SU-DHL-6 (cell line): ENCODE data around the gene PCDHGC4.

Experiments
- H2AFZ ChIP-seq: fragments of 200-600 bp; sonication (generic); 2 replicates; pipeline ENCODE4 v1.6.1; 2014; ENCODE audit warnings: low read depth, mild to moderate bottlenecking, moderate library complexity, mixed read lengths, antibody characterized with exemption, low read length; ENCODE audit not compliant: severe bottlenecking
- H3F3A ChIP-seq: fragments of 200-600 bp; shearing (Covaris generic); 2 replicates; pipeline ENCODE4 v1.6.0; 2016; ENCODE audit warnings: antibody characterized with exemption, mild to moderate bottlenecking; ENCODE audit not compliant: insufficient read depth
- H3K27ac ChIP-seq: fragments of 200-600 bp; sonication (generic); 2 replicates; pipeline ENCODE4 v1.5.1; 2016; ENCODE audit warnings: low read depth, mild to moderate bottlenecking, low read length, moderate library complexity, mixed read lengths
- H3K27me3 ChIP-seq: fragments of 200-600 bp; sonication (generic), shearing (Covaris generic); 2 replicates; pipeline ENCODE4 v1.6.0; 2014; ENCODE audit warnings: mild to moderate bottlenecking, low read length
- H3K36me3 ChIP-seq: fragments of 200-600 bp; sonication (generic); 2 replicates; pipeline ENCODE4 v1.6.1; 2014; ENCODE audit warnings: mild to moderate bottlenecking, low read length, mixed read lengths
- H3K4me2 ChIP-seq: fragments of 300-600, 200-600 bp; shearing (Covaris generic), sonication (generic); 2 replicates; pipeline ENCODE4 v1.6.0; 2014; ENCODE audit warnings: low read length, low read depth, mild to moderate bottlenecking; ENCODE audit not compliant: poor library complexity, severe bottlenecking
- H3K4me3 ChIP-seq: fragments of 200-600 bp; sonication (generic); 2 replicates; pipeline ENCODE4 v1.5.1; 2014; ENCODE audit warnings: antibody characterized with exemption, low read length, mild to moderate bottlenecking, mixed read lengths; ENCODE audit not compliant: insufficient read depth, poor library complexity, severe bottlenecking
- H3K79me2 ChIP-seq: fragments of 200-600 bp; sonication (generic); 2 replicates; pipeline ENCODE4 v1.6.1; 2014; ENCODE audit warnings: mild to moderate bottlenecking, low read length, moderate library complexity; ENCODE audit not compliant: insufficient read depth
- H3K9ac ChIP-seq: fragments of 200-600 bp; sonication (generic); 2 replicates; pipeline ENCODE4 v1.7.0; 2014; ENCODE audit warnings: mild to moderate bottlenecking, low read length
- H3K9me2 ChIP-seq: fragments of 200-600 bp; sonication (generic); replicated peaks from 2 replicates; pipeline ENCODE4 v1.6.1; 2014; ENCODE audit warnings: low read length; ENCODE audit not compliant: insufficient read depth
- H3K9me3 ChIP-seq: fragments of 200-600 bp; sonication (generic); 2 replicates; pipeline ENCODE4 v1.6.1; 2014; ENCODE audit warnings: low read length, mixed read lengths; ENCODE audit not compliant: insufficient read depth
- H4K20me1 ChIP-seq: fragments of 200-600 bp; sonication (generic); 2 replicates; pipeline ENCODE4 v1.6.1; 2014; ENCODE audit warnings: low read depth, mild to moderate bottlenecking, antibody characterized with exemption, low read length, moderate library complexity, mixed read lengths
- CTCF ChIP-seq: fragments of 200-600 bp; sonication (generic); IDR thresholded peaks from one replicate; pipeline ENCODE4 v1.5.1; 2017; ENCODE audit warnings: antibody characterized with exemption, mild to moderate bottlenecking, low read length, moderate library complexity; ENCODE audit not compliant: insufficient read depth, poor library complexity, severe bottlenecking
- EZH2phosphoT487 ChIP-seq: fragments of 200-600 bp; sonication (generic), shearing (Covaris generic); conservative IDR thresholded peaks from 2 replicates; pipeline ENCODE4 v1.6.1; 2018; ENCODE audit warnings: mild to moderate bottlenecking, antibody characterized with exemption, low read length, moderate library complexity, mixed read lengths

PCDHGC4 gene

DNA sequence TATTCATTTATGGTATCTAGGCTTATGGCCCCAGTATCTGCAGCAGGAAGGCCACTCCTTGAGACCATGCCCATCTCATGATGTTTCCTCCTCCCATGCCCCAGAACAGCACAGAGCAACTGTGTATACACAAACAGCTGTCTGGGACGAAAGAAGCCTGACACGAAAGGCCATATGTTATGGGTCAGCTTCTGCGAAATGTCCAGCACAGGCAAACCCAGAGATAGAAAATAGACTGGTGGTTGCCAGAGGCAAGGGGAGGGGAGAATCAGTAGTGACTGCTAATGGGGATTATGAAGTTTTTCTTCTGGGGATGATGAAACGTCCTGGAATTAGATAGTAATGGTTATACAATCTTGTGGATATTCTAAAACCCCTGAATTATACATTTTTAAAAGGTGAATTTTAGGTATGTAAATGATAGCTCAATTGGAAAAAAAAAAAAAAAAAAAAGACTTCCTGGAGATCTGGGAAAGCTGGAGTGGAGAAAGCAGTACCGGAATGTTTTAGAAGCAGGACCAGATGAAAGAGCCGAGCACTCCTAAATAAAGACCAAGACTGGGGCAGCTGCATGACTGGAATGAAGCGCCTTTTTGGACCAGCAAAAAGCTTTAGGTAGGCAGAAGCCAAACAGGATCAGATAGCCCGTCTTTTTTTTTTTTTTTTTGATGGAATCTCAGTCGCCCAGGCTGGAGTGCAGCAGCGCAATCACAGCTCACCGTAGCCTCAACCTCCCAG lies 33.2 kb downstream of the PCDHGC4 start:
- Histone ChIP-seq H3F3A (peaks cover 62% of the 10 kb centered on the region), H3K4me3 (no peak overlapping the region), H3K79me2 (peaks cover 13% of the 10 kb centered on the region; the same call in 1 of the 2 replicates), H3K27ac (peak overlapping the region; percentile 99), H3K4me2 (peak overlapping the region; percentile 2), H3K9me2 (no peaks in the 10 kb centered on the region), H3K9ac (no peak overlapping the region), H3K9me3 (no peaks in the 10 kb centered on the region), H2AFZ (no peak overlapping the region), H4K20me1 (no peaks in the 10 kb centered on the region), H3K27me3 (no peaks in the 10 kb centered on the region), H3K36me3 (peaks cover 21% of the 10 kb centered on the region)
- TF ChIP-seq CTCF (no peak), EZH2phosphoT487 (no peak)

DNA sequence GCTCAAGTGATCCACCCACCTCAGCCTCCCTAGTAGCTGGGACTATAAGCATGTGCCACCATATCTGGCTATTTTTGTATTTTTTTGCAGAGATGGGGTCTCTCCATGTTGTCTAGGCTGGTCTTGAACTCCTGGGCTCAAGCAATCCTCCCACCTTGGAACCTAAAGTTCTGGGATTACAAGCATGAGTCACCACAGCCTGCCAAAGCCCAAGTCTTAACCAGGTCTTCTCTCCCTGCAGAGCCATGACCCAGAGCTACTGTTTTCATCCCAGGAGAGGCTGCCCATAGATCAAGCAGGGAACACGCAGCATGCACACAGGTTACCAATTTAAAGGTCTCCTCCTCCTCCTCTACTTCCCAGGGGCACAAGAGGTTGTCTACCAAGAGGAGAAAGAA lies 33.8 kb downstream of the PCDHGC4 start:
- H3K4me3 ChIP-seq, result no peak overlapping the region
- TF ChIP-seq EZH2phosphoT487, result no peak
- no peak for TF ChIP-seq CTCF
- no peaks in the 10 kb centered on the region for H4K20me1 ChIP-seq
- H3F3A ChIP-seq, result peaks cover 57% of the 10 kb centered on the region
- no peak overlapping the region for H3K9ac ChIP-seq
- H3K9me2 ChIP-seq, result no peaks in the 10 kb centered on the region
- peak overlapping the region; percentile 48; the same call in 1 of the 2 replicates for H3K27ac ChIP-seq
- H2AFZ ChIP-seq, result no peak overlapping the region
- H3K79me2 ChIP-seq, result peaks cover 18% of the 10 kb centered on the region; the same call in 1 of the 2 replicates
- no peak overlapping the region for H3K4me2 ChIP-seq
- no peaks in the 10 kb centered on the region for H3K27me3 ChIP-seq
- no peaks in the 10 kb centered on the region for H3K9me3 ChIP-seq
- H3K36me3 ChIP-seq, result peaks cover 26% of the 10 kb centered on the region

DNA sequence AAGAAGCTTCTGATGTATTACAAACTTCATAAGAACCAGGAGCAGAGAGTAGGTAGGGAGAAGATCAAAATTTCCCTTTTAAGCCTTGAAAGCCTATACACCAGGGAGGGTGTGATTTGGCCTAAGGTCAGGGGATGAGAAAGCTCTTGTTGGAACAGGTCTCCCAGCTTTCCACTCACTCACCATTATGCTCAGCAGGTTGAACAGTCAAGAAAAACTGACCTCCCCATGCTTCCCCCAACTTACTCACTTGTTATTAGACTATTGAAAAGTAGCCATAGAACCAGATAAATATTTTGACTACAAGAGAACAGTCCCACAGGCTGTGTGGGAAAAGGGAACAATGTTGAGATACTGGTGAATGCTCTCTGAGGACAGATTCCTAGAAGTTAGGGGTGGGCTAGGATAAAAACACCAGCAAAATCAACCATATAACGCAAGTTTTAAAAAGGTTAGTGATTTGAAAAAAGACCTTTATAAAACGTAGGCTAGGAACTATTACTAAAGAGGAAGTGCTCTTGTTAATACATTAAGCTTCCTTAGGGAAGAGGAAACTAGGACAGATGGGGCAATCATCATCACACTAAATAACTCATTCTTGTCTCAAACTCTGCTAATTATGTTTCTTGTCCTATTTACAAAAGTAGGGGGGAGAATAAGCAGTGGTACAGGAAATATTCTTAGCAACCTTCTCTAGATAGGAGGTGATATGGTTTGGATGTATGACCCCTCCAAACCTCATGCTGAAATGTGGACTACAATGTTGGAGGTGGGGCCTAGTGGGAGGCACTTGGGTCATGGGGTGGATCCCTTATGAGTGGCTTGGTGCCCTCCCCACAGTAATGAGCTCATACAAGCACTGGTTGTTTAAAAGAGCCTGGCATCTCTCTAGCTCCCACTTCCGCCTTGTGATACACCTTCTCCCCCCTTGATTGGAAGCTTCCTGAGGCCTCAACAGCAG lies 35.1 kb downstream of the PCDHGC4 start:
- no peaks in the 10 kb centered on the region for H3K9me2 ChIP-seq
- H4K20me1 ChIP-seq, result no peaks in the 10 kb centered on the region
- H3K27ac ChIP-seq, result peak overlapping the region; percentile 48
- no peak overlapping the region for H3K4me3 ChIP-seq
- H2AFZ ChIP-seq, result no peak overlapping the region
- H3K79me2 ChIP-seq, result peaks cover 28% of the 10 kb centered on the region
- TF ChIP-seq EZH2phosphoT487 (no peak), CTCF (no peak)
- H3K4me2 ChIP-seq, result no peak overlapping the region
- no peaks in the 10 kb centered on the region for H3K27me3 ChIP-seq
- H3K9ac ChIP-seq, result no peak overlapping the region
- peaks cover 36% of the 10 kb centered on the region for H3K36me3 ChIP-seq
- H3K9me3 ChIP-seq, result no peaks in the 10 kb centered on the region
- peaks cover 54% of the 10 kb centered on the region for H3F3A ChIP-seq
